Measurements from ENCODE around the gene SH2D3A.
"Not testable (repeated sequence)": the region's sequence is repeated elsewhere in the genome, so short reads cannot be mapped to it uniquely, and the experiment has no call there.

SH2D3A gene

DNA sequence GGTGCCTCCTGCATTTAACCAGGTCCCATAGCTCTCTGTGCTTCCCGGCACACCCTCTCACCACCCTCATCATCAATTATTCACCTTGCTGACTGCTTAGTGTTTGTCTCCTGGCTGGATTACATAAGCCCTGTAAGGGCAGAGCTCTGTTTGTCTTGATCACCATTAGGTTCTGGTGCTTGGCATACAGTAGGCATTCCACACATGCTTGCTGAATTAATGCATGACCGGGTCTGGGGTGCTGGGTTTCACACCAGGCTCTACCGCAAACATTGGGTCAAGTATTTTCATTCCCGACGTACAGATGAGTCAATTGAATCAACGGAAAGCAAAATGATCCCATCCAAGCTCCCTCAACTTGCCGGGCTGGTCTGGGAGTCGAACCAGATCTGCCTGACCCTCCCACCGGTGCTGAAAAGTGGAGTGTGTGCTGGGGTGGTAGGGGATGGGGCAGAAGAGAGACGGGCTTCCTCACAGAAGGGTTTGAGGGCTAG, 33.8 kb upstream of the SH2D3A start:
- H3K27ac ChIP-seq (ENCODE audit: low read depth, low read length) = no peak overlapping the region
- H3K27me3 ChIP-seq (ENCODE audit: control insufficient read depth, insufficient read depth, low read length) = peaks cover 3% of the 10 kb centered on the region
- H3K36me3 ChIP-seq (ENCODE audit: control insufficient read depth, insufficient read depth, low read length) = no peaks in the 10 kb centered on the region
- no peak overlapping the region for H3K9ac ChIP-seq (ENCODE audit: low read length)
- H3K4me3 ChIP-seq (ENCODE audit: low read length) = peak overlapping the region; percentile 53
- no peaks in the 10 kb centered on the region for H3K4me1 ChIP-seq (ENCODE audit: control insufficient read depth, insufficient read depth, low read length)

DNA sequence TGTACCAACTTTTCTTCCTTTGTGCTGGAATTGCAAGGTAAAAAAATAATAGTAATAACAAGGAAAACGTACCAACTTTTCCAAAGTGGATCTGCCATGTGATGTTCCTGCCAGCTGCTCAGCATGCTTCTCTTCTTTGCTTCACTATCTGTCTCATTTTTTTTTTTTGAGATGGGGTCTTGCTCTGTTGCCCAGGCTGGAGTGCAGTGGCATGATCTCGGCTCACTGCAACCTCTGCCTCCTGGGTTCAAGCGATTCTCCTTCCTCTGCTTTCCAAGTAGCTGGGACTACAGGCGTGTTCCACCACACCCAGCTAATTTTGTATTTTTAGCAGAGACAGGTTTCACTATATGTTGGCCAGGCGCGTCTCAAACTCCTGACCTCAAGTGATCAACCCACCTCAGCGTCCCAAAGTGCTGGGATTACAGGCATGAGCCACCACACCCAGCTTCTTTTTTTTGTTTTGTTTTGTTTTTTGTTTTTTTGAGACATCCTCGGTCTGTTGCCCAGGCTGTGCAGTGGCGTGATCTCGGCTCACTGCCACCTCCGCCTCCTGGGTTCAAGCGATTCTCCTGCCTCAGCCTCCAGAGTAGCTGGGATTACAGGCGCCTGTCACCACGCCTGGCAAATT, 33.0 kb upstream of the SH2D3A start:
- H3K36me3 ChIP-seq (ENCODE audit: control insufficient read depth, insufficient read depth, low read length); H3K4me1 ChIP-seq (ENCODE audit: control insufficient read depth, insufficient read depth, low read length); H3K4me3 ChIP-seq (ENCODE audit: low read length); H3K27me3 ChIP-seq (ENCODE audit: control insufficient read depth, insufficient read depth, low read length); H3K27ac ChIP-seq (ENCODE audit: low read depth, low read length); H3K9ac ChIP-seq (ENCODE audit: low read length): not testable (repeated sequence)

DNA sequence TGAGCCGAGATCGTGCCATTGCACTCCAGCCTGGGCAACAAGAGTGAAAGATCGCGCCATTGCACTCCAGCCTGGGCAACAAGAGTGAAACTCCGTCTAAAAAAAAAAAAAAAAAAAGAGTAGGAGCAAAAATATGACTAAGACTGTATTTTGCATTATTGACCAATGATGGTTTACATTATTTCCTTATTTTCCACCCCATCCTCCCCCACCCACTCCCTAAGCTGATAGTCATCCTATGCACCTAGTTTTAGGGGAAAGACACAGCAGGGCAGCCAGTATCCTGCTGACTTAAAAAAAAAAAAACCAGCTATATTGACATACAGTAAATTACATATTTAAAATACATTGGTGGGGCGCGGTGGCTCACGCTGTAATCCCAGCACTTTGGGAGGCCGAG, 30.4 kb upstream of the SH2D3A start:
- Histone ChIP-seq H3K4me3 (ENCODE audit: low read length) (no peak overlapping the region), H3K27me3 (ENCODE audit: control insufficient read depth, insufficient read depth, low read length) (no peaks in the 10 kb centered on the region), H3K27ac (ENCODE audit: low read depth, low read length) (no peak overlapping the region), H3K9ac (ENCODE audit: low read length) (no peak overlapping the region), H3K36me3 (ENCODE audit: control insufficient read depth, insufficient read depth, low read length) (no peaks in the 10 kb centered on the region), H3K4me1 (ENCODE audit: control insufficient read depth, insufficient read depth, low read length) (no peaks in the 10 kb centered on the region)

DNA sequence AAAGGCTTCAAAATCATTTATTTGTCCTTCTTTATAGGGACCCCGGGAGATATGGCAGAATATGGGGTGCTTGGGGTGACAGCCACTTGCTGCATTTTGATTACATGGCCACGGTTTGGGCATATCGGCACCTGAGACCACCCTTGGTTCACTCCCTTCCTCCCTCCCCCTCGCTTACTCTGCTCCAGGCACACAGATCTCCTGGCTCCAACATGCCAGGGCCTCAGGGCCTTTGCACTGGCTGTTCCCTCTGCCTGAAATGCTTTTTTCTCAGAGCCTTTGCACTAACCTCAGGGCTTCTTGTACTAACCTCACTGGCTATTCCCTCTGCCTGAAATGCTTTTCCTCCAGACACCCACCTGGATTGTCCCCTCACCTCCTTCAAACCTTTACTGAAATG, 29.0 kb upstream of the SH2D3A start:
- no peak overlapping the region for H3K9ac ChIP-seq (ENCODE audit: low read length)
- no peaks in the 10 kb centered on the region for H3K27me3 ChIP-seq (ENCODE audit: control insufficient read depth, insufficient read depth, low read length)
- no peaks in the 10 kb centered on the region for H3K4me1 ChIP-seq (ENCODE audit: control insufficient read depth, insufficient read depth, low read length)
- no peak overlapping the region for H3K27ac ChIP-seq (ENCODE audit: low read depth, low read length)
- no peaks in the 10 kb centered on the region for H3K36me3 ChIP-seq (ENCODE audit: control insufficient read depth, insufficient read depth, low read length)
- no peak overlapping the region for H3K4me3 ChIP-seq (ENCODE audit: low read length)

DNA sequence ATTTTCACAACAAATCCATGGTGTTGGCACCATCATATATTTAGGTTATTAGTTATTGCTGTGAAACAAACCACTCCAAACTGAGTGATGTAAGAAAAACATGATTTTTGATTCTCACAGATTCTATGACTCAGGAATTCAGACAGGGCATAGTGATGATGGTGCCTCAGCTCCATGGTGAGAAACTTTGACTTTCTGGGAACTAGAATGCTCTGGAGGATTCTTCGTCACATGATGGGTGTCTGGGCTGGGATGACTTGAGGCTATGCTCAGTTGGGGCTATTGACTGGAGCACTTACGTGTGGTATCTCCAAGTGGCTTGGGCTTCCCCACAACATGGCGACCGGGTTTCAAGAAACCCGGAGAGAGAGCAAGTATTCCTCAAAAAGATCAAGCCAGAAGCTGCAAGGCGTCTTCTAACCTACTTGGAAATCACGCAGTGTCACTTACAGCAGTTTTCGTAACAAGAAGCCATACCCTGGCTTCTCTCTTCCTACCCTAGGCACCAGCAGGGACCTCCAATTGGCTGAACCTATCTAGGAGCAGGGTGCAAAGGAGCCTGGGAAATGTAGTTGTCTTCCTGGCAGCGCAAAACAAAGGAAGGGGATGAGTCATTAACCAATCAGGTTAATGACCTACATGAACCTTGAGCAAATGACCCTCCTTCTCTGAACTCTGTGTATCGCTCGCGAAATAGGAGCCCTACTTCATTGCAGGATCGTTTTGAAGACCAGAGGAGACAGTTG, 27.6 kb upstream of the SH2D3A start:
- H3K4me3 ChIP-seq (ENCODE audit: low read length) = no peak overlapping the region
- H3K27me3 ChIP-seq (ENCODE audit: control insufficient read depth, insufficient read depth, low read length) = no peaks in the 10 kb centered on the region
- no peaks in the 10 kb centered on the region for H3K4me1 ChIP-seq (ENCODE audit: control insufficient read depth, insufficient read depth, low read length)
- no peaks in the 10 kb centered on the region for H3K36me3 ChIP-seq (ENCODE audit: control insufficient read depth, insufficient read depth, low read length)
- H3K9ac ChIP-seq (ENCODE audit: low read length) = no peak overlapping the region
- H3K27ac ChIP-seq (ENCODE audit: low read depth, low read length) = no peak overlapping the region

DNA sequence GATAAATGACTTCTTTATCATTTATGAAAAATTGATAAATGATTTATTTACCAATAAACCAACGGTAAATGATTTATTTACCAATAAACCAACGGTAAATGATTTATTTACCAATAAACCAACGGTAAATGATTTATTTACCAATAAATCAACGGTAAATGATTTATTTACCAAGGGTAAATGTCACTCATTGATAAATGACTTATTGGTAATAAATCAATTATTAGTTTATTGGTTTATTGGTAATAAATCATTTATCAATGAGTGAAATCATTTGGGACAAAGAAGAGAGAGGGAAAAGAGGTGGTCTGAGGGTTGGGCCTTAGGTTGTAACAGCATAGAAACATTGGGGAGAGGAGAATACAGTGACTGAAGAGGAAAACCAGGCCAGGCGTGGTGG, 26.7 kb upstream of the SH2D3A start:
- H3K4me1 ChIP-seq (ENCODE audit: control insufficient read depth, insufficient read depth, low read length) = no peaks in the 10 kb centered on the region
- H3K27ac ChIP-seq (ENCODE audit: low read depth, low read length) = no peak overlapping the region
- H3K36me3 ChIP-seq (ENCODE audit: control insufficient read depth, insufficient read depth, low read length) = no peaks in the 10 kb centered on the region
- H3K9ac ChIP-seq (ENCODE audit: low read length) = no peak overlapping the region
- no peak overlapping the region for H3K4me3 ChIP-seq (ENCODE audit: low read length)
- no peaks in the 10 kb centered on the region for H3K27me3 ChIP-seq (ENCODE audit: control insufficient read depth, insufficient read depth, low read length)

DNA sequence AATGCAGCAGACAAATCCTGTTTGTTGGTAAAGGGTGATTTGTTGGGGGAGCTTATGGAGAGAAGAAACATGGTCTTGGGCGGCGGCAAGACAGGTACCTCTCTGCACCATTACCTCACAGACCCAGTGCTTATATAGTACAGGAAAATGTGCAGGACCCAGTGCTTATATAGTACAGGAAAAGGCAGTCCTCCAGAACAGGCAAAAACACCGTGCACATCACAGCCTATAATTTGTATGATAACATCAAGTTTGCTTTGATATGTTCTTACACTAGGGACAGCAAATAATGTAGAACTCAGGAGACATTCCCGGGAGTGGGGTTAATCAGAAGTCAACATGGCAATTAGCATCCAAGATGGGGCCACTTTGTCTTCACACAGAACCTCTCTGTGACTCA, 26.2 kb upstream of the SH2D3A start:
- Histone ChIP-seq H3K27me3 (ENCODE audit: control insufficient read depth, insufficient read depth, low read length) (no peaks in the 10 kb centered on the region), H3K36me3 (ENCODE audit: control insufficient read depth, insufficient read depth, low read length) (no peaks in the 10 kb centered on the region), H3K27ac (ENCODE audit: low read depth, low read length) (no peak overlapping the region), H3K4me3 (ENCODE audit: low read length) (no peak overlapping the region), H3K4me1 (ENCODE audit: control insufficient read depth, insufficient read depth, low read length) (no peaks in the 10 kb centered on the region), H3K9ac (ENCODE audit: low read length) (no peak overlapping the region)

DNA sequence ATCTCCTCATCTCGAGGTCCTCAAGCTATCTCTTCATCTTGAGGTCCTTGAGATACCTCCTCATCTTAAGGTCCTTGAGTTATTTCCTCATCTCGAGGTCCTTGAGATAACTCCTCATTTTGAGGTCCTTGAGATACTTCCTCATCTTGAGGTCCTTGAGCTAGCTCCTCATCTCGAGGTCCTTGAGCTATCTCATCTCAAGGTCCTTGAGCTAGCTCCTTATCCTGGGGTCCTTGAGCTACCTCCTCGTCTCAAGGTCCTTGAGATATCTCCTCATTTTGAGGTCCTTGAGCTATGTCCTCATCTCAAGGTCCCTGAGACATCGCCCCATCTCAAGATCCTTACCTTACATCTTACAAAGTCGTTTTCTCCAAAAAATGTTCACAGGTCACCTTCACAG, 24.0 kb upstream of the SH2D3A start:
- H3K27me3 ChIP-seq (ENCODE audit: control insufficient read depth, insufficient read depth, low read length) = no peaks in the 10 kb centered on the region
- H3K9ac ChIP-seq (ENCODE audit: low read length) = no peak overlapping the region
- no peak overlapping the region for H3K27ac ChIP-seq (ENCODE audit: low read depth, low read length)
- H3K36me3 ChIP-seq (ENCODE audit: control insufficient read depth, insufficient read depth, low read length) = no peaks in the 10 kb centered on the region
- H3K4me3 ChIP-seq (ENCODE audit: low read length) = no peak overlapping the region
- H3K4me1 ChIP-seq (ENCODE audit: control insufficient read depth, insufficient read depth, low read length) = no peaks in the 10 kb centered on the region

DNA sequence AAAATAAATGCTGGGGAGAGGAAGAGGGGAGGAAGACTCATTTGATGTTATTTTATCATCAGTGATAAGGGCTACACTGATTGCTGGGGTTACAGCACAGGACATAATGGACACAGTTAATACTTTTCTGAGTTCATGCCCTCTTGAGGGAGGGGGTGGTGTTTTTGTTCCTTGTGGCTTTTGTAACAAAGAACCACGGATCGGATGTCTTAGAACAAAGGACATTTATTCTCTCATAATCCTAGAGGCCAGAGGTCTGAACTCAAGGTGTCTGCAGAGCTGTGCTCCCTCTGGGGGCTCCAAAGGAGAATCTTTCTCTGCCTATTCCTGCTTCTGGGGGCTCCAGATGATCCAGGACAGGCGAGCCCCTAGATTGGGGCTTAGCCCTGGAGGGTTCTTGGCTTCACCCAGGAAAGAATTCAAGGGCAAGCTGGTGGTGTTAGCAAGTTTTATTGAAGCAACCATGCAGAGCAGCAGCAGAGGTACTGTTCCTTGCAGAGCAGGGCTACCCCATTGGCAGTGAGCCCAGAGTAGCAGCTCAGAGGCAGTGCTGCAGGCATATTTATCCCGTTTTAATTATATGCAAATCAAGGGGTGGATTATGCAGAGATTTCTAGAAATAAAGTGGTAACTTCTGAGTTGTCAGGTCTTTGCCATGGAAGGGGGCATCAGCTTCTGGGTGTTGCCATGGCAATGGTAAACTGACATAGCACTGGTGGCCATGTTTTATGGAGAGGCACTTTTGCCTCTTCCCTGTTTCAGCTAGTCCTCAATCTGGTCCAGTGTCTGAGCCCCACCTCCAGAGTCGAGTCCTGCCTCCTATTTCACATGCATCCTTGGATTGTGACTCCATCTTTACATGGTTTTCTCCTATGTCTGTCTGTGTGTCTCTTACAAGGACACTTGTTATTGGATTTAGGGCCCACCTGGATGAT, 23.2 kb upstream of the SH2D3A start:
- no peak overlapping the region for H3K9ac ChIP-seq (ENCODE audit: low read length)
- H3K4me3 ChIP-seq (ENCODE audit: low read length) = no peak overlapping the region
- no peaks in the 10 kb centered on the region for H3K27me3 ChIP-seq (ENCODE audit: control insufficient read depth, insufficient read depth, low read length)
- H3K27ac ChIP-seq (ENCODE audit: low read depth, low read length) = no peak overlapping the region
- no peaks in the 10 kb centered on the region for H3K36me3 ChIP-seq (ENCODE audit: control insufficient read depth, insufficient read depth, low read length)
- H3K4me1 ChIP-seq (ENCODE audit: control insufficient read depth, insufficient read depth, low read length) = no peaks in the 10 kb centered on the region

DNA sequence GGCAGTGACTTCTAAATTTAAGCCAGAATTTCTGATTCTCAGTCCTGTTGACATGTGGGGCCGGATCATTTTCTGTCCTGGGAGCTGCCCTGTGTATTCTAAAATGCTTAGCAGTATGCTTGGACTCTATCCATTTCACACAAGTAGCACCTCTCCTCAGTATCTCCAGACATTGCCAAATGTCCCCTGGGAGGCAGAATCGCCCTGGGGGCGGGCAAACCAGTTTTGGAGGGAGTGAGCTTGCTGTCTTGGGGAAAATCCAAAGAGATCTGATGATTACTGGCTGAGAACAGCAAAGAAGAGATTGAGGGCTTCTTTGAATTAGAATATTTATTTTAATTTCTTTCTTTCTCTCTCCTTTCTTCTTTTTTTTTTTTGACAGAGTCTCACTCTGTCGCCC, 21.7 kb upstream of the SH2D3A start:
- H3K9ac ChIP-seq (ENCODE audit: low read length) = no peak overlapping the region
- H3K4me1 ChIP-seq (ENCODE audit: control insufficient read depth, insufficient read depth, low read length) = no peaks in the 10 kb centered on the region
- H3K4me3 ChIP-seq (ENCODE audit: low read length) = no peak overlapping the region
- H3K27me3 ChIP-seq (ENCODE audit: control insufficient read depth, insufficient read depth, low read length) = no peaks in the 10 kb centered on the region
- no peak overlapping the region for H3K27ac ChIP-seq (ENCODE audit: low read depth, low read length)
- H3K36me3 ChIP-seq (ENCODE audit: control insufficient read depth, insufficient read depth, low read length) = no peaks in the 10 kb centered on the region

DNA sequence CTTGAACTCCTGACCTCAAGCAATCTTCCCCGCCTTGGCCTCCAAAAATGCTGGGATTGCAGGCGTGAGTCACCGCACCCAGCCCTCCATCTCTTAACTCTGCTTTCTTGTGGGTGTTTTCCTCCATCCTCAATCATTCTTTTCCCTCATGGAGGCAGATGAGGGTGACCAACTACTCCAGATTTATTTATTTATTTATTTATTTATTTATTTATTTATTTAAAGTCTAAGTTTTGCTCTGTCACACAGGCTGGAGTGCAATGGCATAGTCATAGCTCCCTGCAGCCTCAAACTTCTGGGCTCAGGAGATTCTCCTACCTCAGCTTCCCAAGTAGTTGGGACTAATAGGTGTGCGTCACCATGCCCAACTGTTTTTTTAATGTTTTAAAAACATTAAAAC, 20.2 kb upstream of the SH2D3A start:
- no peaks in the 10 kb centered on the region for H3K36me3 ChIP-seq (ENCODE audit: control insufficient read depth, insufficient read depth, low read length)
- H3K27ac ChIP-seq (ENCODE audit: low read depth, low read length) = no peak overlapping the region
- H3K4me1 ChIP-seq (ENCODE audit: control insufficient read depth, insufficient read depth, low read length) = no peaks in the 10 kb centered on the region
- no peak overlapping the region for H3K4me3 ChIP-seq (ENCODE audit: low read length)
- H3K27me3 ChIP-seq (ENCODE audit: control insufficient read depth, insufficient read depth, low read length) = no peaks in the 10 kb centered on the region
- no peak overlapping the region for H3K9ac ChIP-seq (ENCODE audit: low read length)

DNA sequence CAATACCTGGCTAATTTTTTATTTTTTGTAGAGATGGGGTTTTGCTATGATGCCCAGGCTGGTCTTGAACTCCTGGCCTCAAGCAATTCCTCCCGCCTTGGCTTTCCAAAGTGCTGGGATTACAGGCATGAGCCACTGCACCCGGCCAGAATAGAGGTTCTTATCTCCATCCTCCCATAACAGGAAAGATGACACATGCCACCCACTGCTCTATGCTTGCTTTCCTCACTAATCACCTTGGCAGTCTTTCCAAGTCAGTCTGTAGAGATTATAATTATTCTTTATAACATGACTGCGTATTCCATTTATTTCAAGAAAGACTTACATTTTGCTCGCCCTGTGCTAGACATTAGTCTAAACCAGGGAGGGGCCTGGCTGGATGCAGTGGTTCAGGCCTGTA, 12.0 kb upstream of the SH2D3A start:
- Histone ChIP-seq H3K9ac (ENCODE audit: low read length) (no peak overlapping the region), H3K4me3 (ENCODE audit: low read length) (no peak overlapping the region), H3K4me1 (ENCODE audit: control insufficient read depth, insufficient read depth, low read length) (no peaks in the 10 kb centered on the region), H3K27ac (ENCODE audit: low read depth, low read length) (no peak overlapping the region), H3K27me3 (ENCODE audit: control insufficient read depth, insufficient read depth, low read length) (no peaks in the 10 kb centered on the region), H3K36me3 (ENCODE audit: control insufficient read depth, insufficient read depth, low read length) (no peaks in the 10 kb centered on the region)

All from rectal smooth muscle tissue (tissue), 1 donor.